GM18858 (cell line): ENCODE results near the gene MCUB.
"Not testable (repeated sequence)": the region's sequence is repeated elsewhere in the genome, so short reads cannot be mapped to it uniquely, and the experiment has no call there.

Source experiments
- ATAC-seq: cut with Tn5 transposase; IDR thresholded peaks from one replicate; pipeline ENCODE4 v1.9.1; 2021; ENCODE audit not compliant: unreplicated experiment

MCUB gene

DNA sequence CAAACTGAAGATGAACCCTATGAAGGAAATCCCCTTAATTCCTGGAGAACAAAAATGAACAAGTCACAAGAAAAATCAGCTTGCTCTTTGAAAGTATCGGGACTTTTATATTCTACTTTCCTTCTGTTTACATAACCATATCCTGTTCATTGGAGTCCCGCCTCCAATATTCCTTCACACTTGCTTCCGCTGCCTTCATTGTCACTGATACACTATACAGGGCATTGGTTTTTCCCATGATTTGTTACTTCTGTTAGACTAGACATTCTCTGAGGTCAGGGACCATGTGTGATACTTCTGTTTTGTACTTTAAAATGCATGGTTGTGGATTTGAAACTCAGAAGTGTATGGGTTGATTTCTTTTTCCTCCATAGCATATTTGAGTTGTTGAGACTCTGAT lies 18.8 kb downstream of the MCUB start:
- no peak for ATAC-seq

DNA sequence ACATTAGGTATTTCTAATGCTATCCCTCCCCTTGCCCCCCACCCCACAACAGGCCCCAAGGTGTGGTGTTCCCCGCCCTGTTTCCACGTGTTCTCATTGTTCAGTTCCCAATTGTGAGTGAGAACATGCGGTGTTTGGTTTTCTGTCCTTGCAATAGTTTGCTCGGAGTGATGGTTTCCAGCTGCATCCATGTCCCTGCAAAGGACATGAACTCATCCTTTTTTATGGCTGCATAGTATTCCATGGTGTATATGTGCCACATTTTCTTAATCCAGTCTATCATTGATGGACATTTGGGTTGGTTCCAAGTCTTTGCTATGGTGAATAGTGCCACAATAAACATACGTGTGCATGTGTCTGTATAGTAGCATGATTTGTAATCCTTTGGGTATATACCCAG lies 20.0 kb downstream of the MCUB start:
- ATAC-seq = not testable (repeated sequence)

DNA sequence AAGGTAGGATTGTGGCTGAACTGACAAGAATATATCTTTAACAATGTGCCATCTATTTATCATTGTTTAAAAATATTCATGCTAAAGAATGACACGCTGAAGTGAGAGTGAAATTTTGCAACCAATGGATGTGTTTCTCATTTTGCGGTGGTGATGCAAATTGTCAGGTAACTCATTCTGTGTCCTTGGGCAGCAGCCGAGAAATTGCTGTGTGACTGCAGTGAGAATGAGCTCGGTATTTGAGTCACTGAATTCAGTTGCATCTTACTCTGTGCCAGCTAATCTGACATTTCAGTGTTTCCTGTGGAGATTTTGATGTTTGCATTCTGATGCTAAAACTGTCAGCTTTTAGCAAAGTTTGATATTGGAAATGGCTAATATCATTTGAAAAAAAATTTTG lies 28.1 kb downstream of the MCUB start:
- peak; percentile 96 for ATAC-seq

DNA sequence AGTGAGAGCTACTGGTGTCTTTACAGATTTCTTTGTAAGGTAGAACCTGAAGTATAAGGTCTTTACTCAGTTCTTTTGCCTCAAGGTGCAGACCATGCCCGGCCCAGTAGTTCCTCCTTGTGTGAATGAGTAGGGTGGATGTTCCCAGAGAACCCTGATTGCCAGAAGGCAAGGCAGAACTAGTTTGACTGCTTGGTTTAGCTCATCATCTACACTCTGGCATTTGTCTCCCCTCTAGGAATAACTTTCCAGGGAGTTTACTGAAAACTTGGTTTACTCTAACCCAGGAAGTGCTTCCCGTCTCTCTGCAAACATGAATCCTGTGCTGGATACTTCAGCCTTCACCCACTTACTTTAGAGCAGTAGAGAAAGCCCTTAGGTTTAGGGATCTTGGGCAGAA lies 29.1 kb downstream of the MCUB start:
- no peak for ATAC-seq

DNA sequence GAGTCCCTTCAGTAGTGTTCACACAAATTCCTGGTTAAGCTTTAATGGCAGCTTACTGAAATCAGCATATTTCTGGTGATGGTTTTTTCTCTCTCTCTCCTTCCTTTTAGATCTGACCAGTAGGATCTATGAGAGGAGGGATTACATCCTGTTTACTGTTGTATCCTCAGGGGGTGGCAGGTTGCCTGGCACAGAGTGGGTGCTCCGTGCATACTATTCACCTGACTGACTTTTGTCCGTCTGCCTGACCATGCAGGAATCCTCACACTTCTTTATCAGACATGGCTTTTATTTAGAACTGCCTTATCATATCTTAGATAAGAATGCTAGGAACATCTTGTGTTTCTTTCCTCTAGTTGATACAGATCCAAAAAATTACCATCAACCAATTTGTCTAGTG lies 29.6 kb downstream of the MCUB start:
- ATAC-seq = no peak

DNA sequence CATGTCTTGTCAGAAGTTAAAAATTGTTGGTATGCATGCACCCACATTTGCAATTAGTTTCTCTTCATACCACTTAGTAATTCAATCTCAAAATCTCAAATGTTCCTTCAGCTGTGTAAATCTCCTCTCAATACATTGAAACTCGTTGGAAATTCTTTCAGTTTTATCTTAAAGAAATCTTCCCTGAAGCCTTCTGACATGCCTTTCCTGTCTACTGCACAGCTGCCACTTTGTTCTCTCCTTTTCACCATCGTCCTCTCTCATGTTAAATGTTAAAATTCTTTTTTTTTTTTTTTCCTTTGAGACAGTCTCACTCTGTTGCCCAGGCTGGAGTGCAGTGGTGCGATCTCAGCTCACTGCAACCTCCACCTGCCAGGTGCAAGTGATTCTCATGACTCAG lies 30.9 kb downstream of the MCUB start:
- ATAC-seq = no peak

DNA sequence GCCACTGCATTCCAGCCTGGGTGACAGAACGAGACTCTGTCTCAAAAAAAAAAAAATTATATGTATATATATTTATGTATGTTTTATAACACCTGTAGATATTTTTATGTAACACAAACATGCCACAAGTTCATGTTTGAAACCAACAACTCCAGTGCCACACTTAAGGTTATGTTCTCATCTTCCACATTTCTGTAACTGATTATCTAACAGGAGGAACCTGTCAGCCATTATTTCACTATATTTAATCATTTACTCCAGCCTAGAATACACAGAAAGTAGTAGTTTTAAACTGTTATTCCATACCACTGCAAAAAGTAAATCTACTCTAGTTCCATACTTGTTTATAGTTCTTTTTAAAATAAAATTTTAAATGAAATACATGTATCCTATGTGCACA lies 32.3 kb downstream of the MCUB start:
- ATAC-seq = no peak

DNA sequence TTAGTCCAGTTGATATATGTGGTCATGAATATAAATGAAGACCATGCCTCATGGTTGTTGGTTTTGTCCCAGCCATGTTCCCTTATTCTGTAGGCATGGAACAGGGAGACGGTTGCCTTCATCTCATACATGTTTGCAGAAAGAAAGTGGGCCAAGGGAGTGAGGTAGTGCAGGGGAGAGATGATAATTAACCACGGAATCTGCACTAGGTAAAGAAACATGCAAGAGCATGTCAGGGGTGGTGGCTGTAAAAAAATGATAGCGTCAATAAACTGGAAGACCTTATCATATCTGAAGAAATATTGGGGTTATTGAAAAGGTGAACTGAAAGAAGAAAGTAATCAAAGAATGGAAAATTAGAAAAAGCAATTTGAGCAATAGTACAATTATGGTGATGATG lies 35.1 kb downstream of the MCUB start:
- not testable (repeated sequence) for ATAC-seq

DNA sequence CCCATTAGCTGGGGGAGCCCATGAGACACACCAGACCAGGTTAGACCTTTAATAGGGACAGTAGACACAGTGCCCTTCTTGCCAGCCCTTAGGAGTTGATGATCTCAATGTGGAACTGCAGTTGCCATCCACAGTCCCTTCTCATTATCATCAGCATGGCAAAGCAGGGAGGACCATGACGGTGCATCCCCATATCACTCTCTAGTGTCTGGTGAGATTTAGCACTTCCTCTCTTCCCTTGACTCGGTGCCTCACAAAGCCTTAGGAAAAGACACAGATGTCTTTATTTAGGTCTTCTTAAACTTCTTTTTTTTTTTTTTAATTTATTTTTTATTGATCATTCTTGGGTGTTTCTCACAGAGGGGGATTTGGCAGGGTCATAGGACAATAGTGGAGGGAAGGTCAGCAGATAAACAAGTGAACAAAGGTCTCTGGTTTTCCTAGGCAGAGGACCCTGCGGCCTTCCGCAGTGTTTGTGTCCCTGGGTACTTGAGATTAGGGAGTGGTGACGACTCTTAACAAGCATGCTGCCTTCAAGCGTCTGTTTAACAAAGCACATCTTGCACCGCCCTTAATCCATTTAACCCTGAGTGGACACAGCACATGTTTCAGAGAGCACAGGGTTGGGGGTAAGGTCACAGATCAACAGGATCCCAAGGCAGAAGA lies 36.5 kb downstream of the MCUB start:
- ATAC-seq = not testable (repeated sequence)

DNA sequence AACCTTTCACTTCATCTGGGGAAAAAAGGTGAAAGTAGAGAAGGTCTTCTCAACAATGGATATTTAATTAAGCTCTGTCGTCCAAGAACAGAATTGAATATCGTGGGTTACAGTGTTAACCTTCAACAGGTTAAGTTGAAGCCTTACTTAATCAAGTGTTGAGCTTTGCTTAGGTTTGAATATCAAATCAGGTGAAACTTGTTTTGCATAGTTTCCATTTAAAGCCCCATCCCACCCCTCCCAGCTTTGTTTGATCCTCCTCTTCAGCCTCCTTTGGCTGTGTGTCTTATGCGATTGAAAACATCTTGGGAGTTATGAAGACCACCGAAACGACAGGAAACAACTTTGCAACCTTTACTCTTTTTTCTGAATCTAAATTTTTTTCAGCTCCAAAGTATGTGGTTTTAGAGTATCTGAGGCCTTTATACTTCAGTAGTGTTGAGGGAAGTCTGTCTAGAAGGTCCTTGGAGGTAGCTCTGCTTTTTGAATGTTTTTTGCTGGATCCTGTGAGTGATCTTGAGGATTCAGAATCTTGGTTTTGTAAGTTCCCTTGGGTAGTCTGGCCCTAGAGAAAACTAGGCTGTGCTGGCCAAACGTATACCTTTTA lies 39.1 kb downstream of the MCUB start:
- ATAC-seq = no peak

DNA sequence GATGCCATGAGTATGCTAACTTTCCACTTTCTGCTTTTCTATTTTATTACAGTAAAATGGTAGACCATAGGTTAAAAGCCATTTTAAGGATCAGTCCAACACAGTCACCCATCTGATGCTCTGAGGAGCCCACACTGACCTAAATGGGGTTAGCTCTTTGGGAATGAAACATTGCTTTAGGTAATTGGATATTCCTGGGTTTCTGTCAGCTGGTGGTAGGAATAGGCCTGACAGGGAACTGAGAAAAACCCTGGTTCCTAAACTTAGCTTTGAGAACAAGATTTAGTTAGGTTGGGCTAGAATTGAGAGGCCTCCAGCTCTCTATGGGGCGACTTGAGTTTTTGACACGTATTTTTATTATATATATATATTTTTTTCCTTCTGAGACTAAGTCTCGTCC lies 40.4 kb downstream of the MCUB start:
- no peak for ATAC-seq

DNA sequence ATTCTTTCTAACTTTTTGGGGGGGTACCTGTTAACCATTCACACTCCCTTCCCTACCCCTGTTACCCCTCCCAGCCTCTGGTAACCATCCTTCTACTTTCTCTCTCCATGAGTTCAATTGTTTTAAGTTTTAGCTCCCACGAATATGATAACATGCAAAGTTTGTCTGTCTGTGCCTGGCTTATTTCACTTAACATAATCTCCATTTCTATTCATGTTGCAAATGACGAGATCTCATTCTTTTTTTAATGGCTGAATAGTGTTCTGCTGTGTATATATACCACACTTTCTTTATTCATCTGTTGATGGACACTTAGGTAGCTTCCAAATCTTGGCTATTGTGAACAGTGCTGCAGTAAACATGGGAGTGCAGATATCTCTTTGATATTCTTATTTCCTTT lies 41.3 kb downstream of the MCUB start:
- ATAC-seq = no peak

DNA sequence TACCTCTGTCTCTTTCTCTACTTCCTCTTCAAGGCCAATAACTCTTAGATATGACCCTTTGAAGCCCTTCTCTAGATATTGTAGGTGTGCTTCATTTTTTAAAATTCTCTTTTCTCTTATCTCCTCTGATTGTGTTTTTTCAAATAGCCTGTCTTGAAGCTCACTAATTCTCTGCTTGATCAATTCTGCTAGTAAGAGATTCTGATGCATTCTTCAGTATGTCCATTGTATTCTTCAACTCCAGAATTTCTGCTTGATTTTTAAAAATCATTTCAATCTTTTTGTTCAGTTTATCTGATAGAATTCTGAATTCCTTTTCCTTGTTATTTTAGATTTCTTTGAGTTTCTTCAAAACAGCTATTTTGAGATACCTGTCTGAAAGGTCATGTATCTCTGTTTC lies 47.9 kb downstream of the MCUB start:
- ATAC-seq = no peak

DNA sequence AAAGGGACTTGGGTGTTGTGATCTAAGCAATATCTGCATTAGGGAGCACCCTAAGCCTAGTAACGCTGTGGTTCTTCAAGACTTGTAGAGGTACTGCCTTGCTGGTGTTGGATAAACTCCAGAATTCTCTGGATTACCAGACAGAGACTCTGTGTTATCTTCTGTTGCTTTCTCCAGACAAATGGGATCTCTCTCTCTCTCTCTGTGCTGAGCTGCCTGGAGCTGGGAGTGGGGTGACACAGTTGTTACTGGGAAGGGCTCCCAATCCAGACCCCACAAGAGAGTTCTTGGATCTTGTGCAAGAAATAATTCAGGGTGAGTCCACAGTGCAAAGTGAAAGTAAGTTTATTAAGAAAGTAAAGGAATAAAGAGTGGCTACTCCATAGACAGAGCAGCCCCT lies 48.8 kb downstream of the MCUB start:
- ATAC-seq = no peak

DNA sequence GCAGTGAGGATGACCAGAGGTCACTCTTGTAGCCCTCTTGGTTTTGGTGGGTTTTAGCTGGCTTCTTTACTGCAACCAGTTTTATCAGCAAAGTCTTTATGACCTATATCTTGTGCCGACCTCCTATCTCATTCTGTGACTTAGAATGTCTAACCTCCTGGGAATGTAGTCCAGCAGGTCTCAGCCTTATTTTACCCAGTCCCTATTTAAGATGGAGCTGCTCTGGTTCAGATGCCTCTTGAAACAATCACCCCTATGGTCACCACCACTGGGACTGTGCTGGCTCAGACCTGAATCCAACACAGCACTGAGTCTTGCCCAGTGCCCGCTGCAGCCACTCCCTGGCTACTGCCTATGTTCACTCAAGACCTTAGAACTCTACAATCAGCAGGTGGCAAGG lies 49.4 kb downstream of the MCUB start:
- no peak for ATAC-seq

DNA sequence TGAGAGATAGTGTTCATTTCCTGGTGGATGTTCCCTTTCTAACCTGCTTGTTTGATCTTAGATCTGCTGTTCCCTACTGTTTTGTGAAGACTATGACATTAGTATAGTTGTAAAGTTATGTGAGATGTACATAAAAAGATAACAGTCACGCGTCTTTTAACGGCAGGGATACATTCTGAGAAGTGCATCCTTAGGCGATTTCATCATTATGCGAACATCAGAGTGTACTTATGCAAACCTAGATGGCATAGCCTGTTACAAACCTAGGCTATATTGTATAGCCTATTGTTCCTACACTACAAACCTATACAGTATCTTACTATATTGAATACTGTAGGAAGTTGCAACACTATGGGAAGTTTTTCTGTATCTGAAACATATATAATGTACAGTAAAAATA lies 50.4 kb downstream of the MCUB start:
- ATAC-seq = no peak

DNA sequence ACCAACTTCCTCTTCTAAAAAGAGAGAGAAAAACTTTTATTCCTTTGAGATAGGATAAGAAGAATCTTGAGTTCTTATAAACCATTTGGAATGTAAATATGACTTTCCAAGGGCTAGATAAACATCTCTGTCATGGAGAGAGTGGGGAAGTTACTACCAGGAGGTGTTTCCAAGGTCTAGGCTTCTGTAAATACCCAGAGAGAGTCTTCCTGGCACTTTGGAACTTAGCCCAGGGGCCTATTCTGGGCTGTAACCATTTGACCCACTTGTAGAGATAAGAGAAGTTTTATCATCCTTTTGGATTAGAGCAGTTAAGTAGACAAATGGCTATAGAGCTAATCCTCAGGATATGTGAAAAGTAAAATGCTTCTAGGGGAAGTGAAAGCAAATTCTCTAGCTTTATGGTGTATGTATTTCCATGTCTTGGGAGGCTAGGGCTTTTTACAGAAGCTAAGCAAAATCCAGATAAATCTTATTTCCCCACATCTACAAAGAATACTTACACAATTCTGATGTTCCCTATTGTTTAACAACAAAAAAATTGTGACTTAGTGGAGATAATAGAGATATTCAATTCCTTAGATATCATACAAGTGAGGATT lies 51.1 kb downstream of the MCUB start:
- no peak for ATAC-seq

DNA sequence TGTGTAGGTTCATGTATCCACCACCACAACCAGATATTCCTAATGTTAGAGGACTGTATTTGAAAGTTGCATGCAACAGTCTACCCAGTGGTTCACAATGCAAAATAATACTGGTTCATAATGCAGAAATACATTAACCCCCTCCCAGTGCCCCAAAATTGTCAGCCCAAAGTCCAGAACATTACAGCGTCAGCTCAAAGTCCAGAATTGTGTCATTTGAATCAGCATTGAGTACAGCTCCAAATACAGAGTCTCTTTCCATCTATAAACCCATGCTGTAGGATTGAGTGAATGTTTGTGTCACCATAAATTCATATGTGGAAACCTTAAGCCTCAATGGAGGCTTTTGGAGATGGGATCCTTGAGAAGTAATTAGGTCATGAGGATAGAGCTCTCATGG lies 54.0 kb downstream of the MCUB start:
- ATAC-seq = no peak

DNA sequence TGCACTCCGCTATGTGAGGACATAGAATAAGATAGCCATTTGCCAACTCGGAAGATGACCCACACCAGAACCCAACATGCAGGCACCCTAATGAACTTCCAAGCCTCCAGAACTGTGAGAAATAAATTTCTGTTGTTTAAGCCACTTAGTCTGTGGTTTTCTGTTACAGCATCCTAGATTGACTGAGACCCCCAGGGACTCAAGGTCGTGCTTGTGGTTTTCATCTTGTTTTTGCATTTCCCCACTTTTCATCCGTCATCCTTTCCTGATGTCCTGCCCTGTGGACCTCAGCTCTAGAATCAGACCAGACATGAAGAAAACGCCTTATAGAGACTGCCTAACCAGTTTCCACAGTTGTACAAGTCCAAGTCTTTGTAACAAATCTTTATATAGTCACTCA lies 54.4 kb downstream of the MCUB start:
- ATAC-seq = no peak

DNA sequence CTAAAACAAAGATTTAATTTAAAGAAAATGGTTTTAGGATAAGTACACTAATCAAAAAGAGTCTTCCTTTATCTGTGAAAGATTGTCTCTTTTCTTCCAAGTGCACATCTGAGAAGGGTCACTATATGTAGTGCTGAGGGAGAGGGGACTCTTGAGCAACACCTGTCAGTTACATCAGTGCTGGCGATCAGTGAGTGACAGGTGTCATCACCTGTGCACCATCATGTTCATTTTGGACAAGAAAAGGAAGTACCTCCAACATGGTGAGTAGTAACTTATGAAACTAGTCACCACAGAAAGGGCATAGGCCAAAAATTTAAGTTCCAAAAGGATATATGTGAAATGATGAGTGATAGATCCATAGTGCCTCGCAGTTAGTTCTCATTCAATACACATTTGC lies 55.7 kb downstream of the MCUB start:
- no peak for ATAC-seq

DNA sequence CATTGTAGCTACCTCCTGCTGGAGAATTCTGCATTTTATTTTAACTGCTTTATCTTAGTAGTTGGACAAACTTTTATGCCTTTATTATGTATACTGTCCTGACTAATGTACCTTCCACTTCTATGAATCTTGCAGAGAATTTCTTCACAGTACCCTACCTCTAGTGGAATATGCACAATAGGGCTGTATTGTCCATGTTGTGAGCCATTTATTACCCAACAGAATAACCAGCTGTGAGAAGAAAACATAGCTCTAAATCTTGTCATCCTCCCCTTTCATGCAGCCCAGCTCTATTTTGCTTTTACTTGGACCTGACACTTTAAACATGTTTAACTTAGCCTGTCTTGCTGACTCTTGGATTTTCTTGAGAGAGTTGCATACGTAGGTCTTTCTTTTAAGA lies 56.2 kb downstream of the MCUB start:
- ATAC-seq = no peak

DNA sequence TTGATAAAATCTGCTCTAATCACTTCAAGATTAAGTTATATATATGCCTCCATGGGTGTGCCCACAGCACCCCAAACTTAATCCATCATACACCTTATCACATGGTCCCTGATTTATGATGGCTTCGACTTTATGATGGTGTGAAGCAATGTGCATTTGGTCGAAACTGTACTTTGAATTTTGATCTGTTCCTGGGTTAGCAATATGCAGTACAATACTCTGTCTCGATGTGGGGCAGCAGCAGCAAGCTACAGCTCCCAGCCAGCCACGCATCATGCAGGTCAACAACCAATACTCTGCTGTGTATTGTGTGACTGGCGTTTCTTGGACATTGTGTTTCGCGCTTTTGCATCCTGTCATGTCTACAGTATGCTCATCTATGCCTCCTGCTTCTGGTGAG lies 62.6 kb downstream of the MCUB start:
- no peak for ATAC-seq

DNA sequence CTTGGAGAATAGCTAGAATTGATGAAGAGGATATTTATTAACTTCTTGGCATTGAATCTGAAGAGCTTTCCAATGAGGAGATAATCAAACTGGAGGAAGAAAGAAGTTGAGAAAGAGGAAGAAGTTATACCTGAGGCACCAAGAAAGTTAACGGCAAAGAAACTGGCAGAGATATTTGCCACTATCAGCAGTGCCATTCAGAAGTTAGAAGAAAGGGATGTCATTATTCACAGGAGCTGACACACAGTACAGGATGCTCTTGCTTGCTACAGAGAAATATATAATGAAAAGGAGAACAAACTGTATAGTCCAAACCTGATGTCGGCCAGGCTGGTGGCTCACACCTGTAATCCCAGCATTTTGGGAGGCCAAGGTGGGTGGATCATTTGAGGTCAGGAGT lies 64.5 kb downstream of the MCUB start:
- no peak for ATAC-seq
